ENCODE measurements around the gene RNASE11.

DNA sequence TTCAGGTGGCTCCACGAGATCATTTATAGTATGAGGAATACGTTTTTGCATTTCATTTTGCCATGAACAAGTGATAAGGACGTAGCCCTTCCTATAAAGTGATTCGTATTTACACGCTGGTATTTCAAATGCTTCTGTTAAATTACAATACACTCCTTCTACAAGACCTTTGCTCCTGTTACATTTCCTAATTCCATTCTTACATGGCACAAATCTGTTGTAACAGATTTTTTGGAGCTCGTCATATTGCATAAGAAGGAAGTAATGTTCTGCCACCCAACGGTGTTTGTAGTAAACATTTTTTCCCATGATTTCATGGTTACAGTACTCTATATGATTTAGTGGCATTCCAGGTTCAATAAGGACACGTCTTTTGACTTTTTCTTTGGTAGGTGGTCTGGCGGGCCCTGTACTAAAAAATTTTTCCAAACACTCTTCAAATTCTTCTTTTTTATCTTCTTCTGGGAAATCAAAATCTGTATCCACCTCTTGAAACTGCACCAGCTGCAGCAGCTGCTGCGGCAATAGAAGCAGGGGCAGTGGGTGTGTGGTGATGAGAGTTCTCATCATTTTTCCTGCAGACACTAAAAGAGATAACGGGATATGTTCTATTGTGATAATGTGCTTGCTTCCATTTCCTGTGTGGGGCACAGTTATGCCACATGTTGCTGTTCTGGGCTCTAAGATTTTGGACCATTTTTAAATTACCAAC lies 31.1 kb downstream of the RNASE11 start:
- TF ChIP-seq, protein P1, sequence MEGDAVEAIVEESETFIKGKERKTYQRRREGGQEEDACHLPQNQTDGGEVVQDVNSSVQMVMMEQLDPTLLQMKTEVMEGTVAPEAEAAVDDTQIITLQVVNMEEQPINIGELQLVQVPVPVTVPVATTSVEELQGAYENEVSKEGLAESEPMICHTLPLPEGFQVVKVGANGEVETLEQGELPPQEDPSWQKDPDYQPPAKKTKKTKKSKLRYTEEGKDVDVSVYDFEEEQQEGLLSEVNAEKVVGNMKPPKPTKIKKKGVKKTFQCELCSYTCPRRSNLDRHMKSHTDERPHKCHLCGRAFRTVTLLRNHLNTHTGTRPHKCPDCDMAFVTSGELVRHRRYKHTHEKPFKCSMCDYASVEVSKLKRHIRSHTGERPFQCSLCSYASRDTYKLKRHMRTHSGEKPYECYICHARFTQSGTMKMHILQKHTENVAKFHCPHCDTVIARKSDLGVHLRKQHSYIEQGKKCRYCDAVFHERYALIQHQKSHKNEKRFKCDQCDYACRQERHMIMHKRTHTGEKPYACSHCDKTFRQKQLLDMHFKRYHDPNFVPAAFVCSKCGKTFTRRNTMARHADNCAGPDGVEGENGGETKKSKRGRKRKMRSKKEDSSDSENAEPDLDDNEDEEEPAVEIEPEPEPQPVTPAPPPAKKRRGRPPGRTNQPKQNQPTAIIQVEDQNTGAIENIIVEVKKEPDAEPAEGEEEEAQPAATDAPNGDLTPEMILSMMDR (IDR thresholded peaks at IDR 0.05; ENCODE audit: insufficient read depth, low read length, poor library complexity, severe bottlenecking): no peak
- TF ChIP-seq EZH2phosphoT487 (conservative IDR thresholded peaks at IDR 0.05; ENCODE audit: low read length): no peak
